Activated naive CD4-positive, alpha-beta T cell treated with anti-CD3 and anti-CD28 coated beads, Interleukin-2, amount 10 ng/mL, durations not matched to agents 7 days and 5 days (primary cell): ENCODE data around the gene ANO9.
A peak's percentile ranks its signal among the peaks of the same experiment; 100 is the strongest.

Source experiments
- CTCF ChIA-PET: fragments of 350-600 bp; sonication (Branson Sonifier 250); formaldehyde crosslinking; loops from one replicate; lab custom pipeline; 2021; ENCODE audit warnings: antibody characterized with exemption; lab: Charles Lee
- DNase-seq: peaks from one replicate; pipeline ENCODE4 v3.0.0-alpha.2; 2020
- H3K27ac Mint-ChIP-seq: one replicate; pipeline ENCODE4 v1.8.0; 2021; ENCODE audit warnings: mild to moderate bottlenecking, moderate library complexity, mixed read lengths
- H3K27me3 Mint-ChIP-seq: one replicate; pipeline ENCODE4 v1.8.0; 2021; ENCODE audit warnings: mild to moderate bottlenecking, mixed read lengths
- H3K36me3 Mint-ChIP-seq: one replicate; pipeline ENCODE4 v1.8.0; 2021; ENCODE audit warnings: mixed read lengths
- H3K4me1 Mint-ChIP-seq: one replicate; pipeline ENCODE4 v1.8.0; 2021; ENCODE audit warnings: mixed read lengths
- H3K4me3 Mint-ChIP-seq: one replicate; pipeline ENCODE4 v1.8.0; 2021; ENCODE audit warnings: mild to moderate bottlenecking, moderate library complexity, mixed read lengths
- H3K9me3 Mint-ChIP-seq: one replicate; pipeline ENCODE4 v1.8.0; 2021; ENCODE audit warnings: mixed read lengths

ANO9 gene

DNA sequence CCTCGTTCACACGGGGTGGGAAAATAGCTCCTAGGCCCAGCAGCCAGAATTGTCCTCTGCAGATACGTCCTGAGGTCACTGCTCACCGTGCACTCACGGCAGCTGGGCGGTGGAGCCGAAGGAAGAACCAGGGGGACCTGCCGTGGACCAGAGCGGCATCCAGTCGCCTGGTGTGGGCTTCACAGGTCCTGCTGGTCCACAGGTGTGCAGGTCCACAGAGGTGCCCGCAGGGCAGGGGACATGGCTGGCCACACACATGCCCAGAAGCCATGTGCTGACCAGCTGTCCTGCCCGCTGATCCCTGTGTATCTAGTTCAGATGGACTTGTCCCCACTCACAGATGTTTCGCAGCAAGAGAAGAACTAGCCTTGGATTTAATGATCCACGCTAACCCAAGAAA, 58.4 kb downstream of the ANO9 start:
- no peak overlapping the region for H3K4me3 Mint-ChIP-seq
- peaks cover 35% of the 10 kb centered on the region for H3K27me3 Mint-ChIP-seq
- peaks cover 4% of the 10 kb centered on the region for H3K4me1 Mint-ChIP-seq
- no peaks in the 10 kb centered on the region for H3K36me3 Mint-ChIP-seq
- no peak overlapping the region for H3K27ac Mint-ChIP-seq
- no peak for DNase-seq
- CTCF ChIA-PET: no interaction called here
- H3K9me3 Mint-ChIP-seq: peaks cover 8% of the 10 kb centered on the region

DNA sequence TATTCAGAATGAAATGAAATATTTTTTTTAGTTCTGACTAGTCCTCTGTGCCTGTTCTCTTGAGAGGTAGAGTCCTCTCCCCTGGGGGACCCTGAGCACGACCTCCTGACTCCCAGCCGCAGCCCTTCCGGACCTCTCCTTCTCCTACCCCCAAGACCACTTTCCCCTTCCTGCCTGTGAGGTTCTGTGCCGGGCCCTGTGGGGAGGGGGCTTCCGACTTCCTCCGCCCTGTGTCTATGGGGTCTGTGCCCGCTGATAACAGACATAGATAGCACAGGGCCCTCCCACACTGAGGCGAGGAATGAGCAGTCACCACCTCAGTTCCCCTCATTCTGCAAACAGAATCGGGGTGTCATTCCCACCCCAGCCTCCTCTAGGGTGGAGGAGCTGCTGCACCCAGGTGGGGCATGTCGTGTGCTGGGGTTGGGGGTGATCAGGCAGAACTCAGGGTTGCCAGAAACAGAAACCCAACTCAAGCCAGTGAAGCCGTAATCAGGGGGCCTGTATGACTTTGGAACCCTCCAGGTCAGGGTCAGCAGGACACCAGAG, 59.7 kb downstream of the ANO9 start:
- Mint-ChIP-seq H3K27me3 (peaks cover 35% of the 10 kb centered on the region), H3K36me3 (no peaks in the 10 kb centered on the region), H3K4me3 (no peak overlapping the region), H3K27ac (peak overlapping the region; percentile 42), H3K4me1 (peaks cover 4% of the 10 kb centered on the region), H3K9me3 (peaks cover 6% of the 10 kb centered on the region)
- DNase-seq: no peak
- CTCF ChIA-PET: no interaction called here

DNA sequence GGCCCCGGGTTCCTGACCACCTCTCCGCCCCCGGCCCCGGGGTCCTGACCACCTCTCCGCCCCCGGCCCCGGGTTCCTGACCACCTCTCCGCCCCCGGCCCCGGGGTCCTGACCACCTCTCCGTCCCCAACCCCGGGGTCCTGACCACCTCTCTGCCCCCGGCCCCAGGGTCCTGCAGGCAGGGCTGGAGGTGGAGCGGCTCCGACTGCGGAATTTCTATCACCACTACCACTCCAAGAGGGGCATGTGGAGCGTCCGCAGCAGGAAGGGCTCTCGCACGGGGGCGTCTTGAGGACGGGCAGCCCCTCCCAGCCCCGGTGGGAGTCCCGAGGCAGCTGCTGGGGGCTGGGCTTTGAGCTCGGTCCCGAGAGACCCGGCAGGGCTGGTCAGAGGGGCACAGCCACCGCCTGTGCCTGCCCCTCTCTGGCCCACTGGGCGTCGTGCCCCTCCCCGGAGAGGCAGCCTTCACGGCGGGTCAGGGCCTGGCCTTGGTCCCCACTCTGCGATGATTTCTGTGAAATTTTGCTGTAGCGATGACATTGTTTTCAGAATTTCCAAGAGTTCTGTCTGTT, 60.2 kb downstream of the ANO9 start:
- no peaks in the 10 kb centered on the region for H3K36me3 Mint-ChIP-seq
- peaks cover 3% of the 10 kb centered on the region for H3K9me3 Mint-ChIP-seq
- CTCF ChIA-PET: no interaction called here
- DNase-seq: no peak
- H3K27me3 Mint-ChIP-seq: peaks cover 35% of the 10 kb centered on the region
- H3K4me1 Mint-ChIP-seq: peaks cover 4% of the 10 kb centered on the region
- H3K4me3 Mint-ChIP-seq: no peak overlapping the region
- H3K27ac Mint-ChIP-seq: no peak overlapping the region

DNA sequence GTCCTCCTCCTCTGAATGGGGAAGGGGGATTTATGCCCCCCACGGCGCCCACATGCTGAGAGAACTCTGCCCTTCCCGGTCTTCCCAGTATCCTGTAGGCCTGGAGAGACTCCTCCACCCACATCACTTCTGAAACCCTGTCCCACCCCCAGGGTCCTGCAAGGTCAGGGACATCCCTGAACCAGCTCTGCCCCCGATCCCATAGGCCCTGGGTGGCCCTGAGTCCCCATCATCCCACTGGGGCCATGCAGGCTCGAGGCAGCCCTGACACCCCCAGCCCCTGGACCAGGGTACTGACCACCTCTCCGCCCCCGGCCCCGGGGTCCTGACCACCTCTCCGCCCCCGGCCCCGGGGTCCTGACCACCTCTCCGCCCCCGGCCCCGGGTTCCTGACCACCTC, 60.8 kb downstream of the ANO9 start:
- DNase-seq: no peak
- peaks cover 33% of the 10 kb centered on the region for H3K27me3 Mint-ChIP-seq
- peaks cover 4% of the 10 kb centered on the region for H3K4me1 Mint-ChIP-seq
- CTCF ChIA-PET: no interaction called here
- no peak overlapping the region for H3K27ac Mint-ChIP-seq
- H3K36me3 Mint-ChIP-seq: no peaks in the 10 kb centered on the region
- no peak overlapping the region for H3K4me3 Mint-ChIP-seq
- H3K9me3 Mint-ChIP-seq: peaks cover 2% of the 10 kb centered on the region

DNA sequence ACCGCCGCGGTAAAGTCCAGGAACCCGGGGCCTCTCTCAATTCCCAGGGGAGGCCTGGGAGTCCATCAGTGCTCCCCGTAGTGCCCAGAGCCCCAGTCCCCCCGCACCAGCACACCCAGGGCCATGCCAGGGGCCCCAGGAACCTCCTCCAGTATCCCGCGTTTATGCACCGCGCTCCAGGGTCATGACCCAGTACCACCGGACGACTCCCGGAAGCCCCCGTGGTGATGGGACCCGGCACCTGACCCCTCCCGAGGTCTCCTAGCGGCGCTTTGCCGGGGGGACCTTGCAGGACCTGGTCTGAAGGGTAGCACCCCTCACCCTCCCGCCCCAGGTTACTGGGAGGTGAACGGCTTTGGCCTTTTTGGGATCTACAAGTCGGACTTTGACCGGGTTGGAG, 61.3 kb downstream of the ANO9 start:
- peaks cover 32% of the 10 kb centered on the region for H3K27me3 Mint-ChIP-seq
- DNase-seq: no peak
- H3K9me3 Mint-ChIP-seq: peaks cover 2% of the 10 kb centered on the region
- CTCF ChIA-PET: no interaction called here
- H3K4me1 Mint-ChIP-seq: peaks cover 4% of the 10 kb centered on the region
- H3K27ac Mint-ChIP-seq: no peak overlapping the region
- no peak overlapping the region for H3K4me3 Mint-ChIP-seq
- H3K36me3 Mint-ChIP-seq: no peaks in the 10 kb centered on the region

DNA sequence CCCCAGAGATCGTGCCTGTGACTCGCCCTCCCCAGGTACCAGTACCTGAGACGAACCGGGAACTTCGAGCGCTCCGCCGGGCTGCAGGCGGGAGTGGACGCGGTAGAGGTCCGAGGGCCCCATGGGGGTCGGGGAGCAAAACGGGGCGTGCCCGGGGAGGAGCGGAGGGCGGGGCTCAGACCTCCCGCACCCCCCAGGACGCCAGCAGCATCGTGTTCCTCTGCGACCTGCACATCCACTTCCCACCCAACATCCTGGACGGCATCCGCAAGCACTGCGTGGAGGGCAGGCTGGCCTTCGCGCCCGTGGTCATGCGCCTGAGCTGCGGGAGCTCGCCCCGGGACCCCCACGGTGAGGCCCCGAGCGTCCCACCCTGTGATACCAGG, 61.7 kb downstream of the ANO9 start:
- no peak overlapping the region for H3K27ac Mint-ChIP-seq
- CTCF ChIA-PET: no interaction called here
- no peak overlapping the region for H3K4me3 Mint-ChIP-seq
- H3K36me3 Mint-ChIP-seq: no peaks in the 10 kb centered on the region
- peaks cover 4% of the 10 kb centered on the region for H3K4me1 Mint-ChIP-seq
- no peak for DNase-seq
- H3K27me3 Mint-ChIP-seq: peaks cover 32% of the 10 kb centered on the region
- H3K9me3 Mint-ChIP-seq: peaks cover 2% of the 10 kb centered on the region

DNA sequence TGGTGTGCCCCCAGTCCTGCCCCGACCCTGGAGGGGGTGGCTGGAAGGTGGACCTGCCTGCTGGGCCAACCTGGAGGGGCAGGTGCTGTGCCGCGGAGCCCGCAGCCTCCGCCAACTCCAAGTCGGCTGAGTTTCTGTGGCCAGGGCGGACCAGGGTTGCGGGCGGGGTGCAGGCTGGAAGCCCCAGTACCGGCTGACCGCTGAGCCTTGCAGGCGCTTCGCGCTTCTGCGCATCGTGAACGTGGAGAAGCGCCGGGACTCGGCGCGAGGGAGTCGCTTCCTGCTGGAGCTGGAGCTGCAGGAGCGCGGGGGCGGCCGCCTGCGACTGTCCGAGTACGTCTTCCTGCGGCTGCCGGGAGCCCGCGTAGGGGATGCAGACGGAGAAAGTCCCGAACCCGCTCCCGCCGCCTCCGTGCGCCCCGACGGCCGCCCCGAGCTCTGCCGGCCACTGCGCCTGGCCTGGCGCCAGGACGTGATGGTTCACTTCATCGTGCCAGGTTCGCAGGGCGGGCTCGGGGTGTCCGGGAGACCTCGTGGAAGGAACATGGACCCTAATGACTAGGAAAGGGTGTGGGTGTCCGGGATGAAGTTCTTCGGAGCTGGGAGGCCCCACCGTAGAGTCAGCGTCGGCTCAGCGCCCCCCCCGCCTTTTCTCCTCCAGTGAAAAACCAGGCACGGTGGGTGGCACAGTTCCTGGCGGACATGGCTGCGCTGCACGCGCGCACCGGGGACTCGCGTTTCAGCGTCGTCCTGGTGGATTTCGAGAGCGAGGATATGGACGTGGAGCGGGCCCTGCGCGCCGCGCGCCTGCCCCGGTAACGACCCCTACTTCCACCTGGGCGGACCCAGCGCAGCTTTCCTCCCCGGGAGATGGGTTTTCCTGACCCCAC, 62.4 kb downstream of the ANO9 start:
- no peak overlapping the region for H3K4me3 Mint-ChIP-seq
- H3K4me1 Mint-ChIP-seq: peaks cover 4% of the 10 kb centered on the region
- DNase-seq: no peak
- CTCF ChIA-PET: no interaction called here
- peaks cover 2% of the 10 kb centered on the region for H3K9me3 Mint-ChIP-seq
- H3K36me3 Mint-ChIP-seq: no peaks in the 10 kb centered on the region
- H3K27ac Mint-ChIP-seq: no peak overlapping the region
- peaks cover 32% of the 10 kb centered on the region for H3K27me3 Mint-ChIP-seq

DNA sequence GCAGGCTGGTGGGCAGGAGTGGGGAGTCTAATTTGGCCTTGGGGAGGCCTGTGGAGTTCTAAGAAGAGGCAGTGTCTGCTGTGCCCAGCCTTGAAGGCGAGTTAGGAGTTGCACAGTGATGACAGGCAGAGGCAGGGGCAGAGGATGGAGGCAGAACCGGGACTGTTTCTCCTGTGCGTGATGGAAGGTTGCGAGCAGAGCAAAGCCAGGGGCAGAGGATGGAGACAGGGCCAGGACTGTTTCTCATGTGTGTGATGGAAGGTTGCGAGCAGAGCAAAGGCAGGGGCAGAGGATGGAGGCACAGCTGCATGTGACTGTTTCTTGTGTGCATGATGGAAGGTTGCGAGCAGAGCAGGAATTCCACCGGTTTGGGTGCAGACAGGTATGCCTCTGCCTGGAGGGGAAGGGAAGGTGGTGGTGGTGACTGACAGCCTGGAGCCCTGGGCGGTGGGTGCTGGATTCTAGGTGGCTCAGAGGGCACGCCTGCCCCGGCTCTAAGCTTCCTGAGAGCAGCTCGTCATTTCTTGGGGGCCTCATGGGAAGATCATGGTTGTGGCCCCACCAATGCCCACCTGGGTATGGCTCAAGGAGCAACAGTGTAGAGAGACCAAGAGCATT, 63.8 kb downstream of the ANO9 start:
- H3K27ac Mint-ChIP-seq: no peak overlapping the region

DNA sequence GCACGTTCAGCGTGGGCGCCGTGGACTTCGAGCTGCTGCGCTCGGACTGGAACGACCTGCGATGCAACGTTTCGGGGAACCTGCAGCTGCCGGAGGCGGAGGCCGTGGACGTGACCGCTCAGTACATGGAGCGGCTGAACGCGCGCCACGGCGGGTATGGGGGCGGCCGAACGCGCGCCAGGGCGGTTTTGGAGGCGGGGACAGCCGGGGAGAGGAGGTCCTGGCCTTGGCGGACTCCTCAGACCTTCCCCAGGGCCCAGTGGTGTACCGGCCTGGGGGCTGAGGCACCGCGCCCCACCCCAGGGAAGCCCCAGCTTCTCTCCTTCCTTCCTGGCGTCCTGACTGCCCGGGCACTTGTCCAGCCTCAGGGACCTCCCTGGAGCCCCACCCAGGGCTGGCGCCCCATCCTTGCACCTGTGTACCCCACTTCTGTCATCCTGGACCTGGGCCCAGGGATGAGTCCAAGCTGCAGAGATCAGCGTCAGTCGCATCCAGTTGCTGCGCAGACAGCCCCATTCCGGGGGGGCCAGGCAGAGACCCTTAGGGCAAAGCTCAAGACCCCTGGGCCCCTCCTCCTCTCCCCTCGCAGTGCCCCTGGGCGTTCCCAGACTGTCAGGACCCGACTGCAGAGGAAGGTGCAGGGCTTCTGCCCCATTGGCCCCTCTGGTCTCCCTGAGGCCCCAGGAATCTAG, 64.5 kb downstream of the ANO9 start:
- peaks cover 25% of the 10 kb centered on the region for H3K27me3 Mint-ChIP-seq
- H3K4me3 Mint-ChIP-seq: no peak overlapping the region
- no peak overlapping the region for H3K27ac Mint-ChIP-seq
- peaks cover 4% of the 10 kb centered on the region for H3K4me1 Mint-ChIP-seq
- peaks cover 6% of the 10 kb centered on the region for H3K9me3 Mint-ChIP-seq
- no peak for DNase-seq
- peaks cover 4% of the 10 kb centered on the region for H3K36me3 Mint-ChIP-seq
- CTCF ChIA-PET: no interaction called here

More for the DNA sequence above, 63.8 kb downstream of the ANO9 start:
- H3K36me3 Mint-ChIP-seq: peaks cover 4% of the 10 kb centered on the region
- peaks cover 4% of the 10 kb centered on the region for H3K4me1 Mint-ChIP-seq
- peaks cover 28% of the 10 kb centered on the region for H3K27me3 Mint-ChIP-seq
- H3K9me3 Mint-ChIP-seq: peaks cover 6% of the 10 kb centered on the region
- no peak for DNase-seq
- CTCF ChIA-PET: no interaction called here
- H3K4me3 Mint-ChIP-seq: no peak overlapping the region

DNA sequence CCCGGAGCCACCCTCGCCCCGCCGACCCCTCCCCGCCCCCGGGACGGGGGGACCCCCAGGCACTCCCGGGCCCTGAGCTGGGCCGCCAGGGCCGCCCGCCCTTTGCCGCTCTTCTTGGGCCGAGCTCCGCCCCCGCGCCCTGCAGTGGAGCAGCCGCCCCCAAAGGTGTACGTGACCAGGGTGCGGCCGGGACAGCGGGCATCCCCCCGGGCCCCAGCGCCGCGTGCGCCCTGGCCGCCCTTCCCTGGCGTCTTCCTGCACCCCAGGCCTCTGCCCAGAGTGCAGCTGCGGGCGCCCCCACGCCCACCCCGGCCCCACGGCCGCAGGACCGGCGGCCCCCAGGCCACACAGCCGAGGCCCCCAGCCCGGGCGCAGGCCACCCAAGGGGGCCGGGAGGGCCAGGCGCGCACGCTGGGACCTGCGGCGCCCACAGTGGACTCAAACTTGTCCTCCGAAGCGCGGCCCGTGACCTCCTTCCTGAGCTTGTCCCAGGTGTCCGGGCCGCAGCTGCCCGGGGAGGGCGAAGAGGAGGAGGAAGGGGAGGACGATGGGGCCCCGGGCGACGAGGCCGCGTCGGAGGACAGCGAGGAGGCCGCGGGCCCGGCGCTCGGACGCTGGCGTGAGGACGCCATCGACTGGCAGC, 65.2 kb downstream of the ANO9 start:
- DNase-seq: no peak
- H3K36me3 Mint-ChIP-seq: peaks cover 4% of the 10 kb centered on the region
- CTCF ChIA-PET: no interaction called here
- H3K27ac Mint-ChIP-seq: no peak overlapping the region
- H3K4me3 Mint-ChIP-seq: no peak overlapping the region
- peaks cover 26% of the 10 kb centered on the region for H3K27me3 Mint-ChIP-seq
- H3K9me3 Mint-ChIP-seq: peaks cover 6% of the 10 kb centered on the region
- no peaks in the 10 kb centered on the region for H3K4me1 Mint-ChIP-seq

DNA sequence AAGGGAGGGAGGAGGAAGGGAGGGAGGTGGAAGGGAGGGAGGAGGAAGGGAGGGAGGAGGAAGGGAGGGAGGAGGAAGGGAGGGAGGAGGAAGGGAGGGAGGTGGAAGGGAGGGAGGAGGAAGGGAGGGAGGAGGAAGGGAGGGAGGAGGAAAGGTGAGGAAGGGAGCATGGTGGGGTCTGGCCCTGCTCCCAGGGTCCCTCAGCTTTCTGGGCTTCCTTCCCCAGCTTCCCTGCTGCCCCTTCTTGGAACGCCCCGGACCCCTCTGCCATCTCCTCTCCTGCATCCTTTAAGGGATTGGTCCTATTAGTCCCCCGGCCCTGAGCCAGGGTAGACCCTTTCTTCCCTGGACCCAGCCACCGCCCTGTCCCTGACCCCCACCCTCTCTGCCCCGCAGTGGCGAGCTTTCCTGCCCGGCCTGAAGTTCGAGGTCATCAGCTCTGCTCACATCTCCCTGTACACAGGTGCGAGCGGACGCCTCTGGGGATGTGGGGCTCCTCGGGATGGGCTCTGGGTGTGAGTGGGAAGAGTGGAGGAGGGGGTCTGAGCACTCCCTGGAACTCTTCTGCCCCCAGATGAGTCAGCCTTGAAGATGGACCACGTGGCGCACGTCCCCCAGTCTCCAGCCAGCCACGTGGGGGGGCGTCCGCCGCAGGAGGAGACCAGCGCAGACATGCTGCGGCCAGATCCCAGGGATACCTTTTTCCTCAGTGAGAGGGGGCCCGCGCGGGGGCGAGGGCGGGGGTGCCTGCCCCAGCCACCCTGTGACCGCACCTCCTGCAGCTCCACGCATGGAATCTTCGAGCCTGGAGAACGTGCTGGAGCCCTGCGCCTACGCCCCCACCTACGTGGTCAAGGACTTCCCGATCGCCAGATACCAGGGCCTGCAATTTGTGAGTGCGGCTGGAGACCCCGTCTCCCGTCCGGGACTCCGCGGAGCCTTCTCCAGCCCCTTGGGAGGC, 66.5 kb downstream of the ANO9 start:
- no peak for DNase-seq
- Mint-ChIP-seq H3K4me1 (peaks cover under 1% of the 10 kb centered on the region), H3K9me3 (peaks cover 6% of the 10 kb centered on the region), H3K36me3 (peaks cover 4% of the 10 kb centered on the region), H3K27me3 (peaks cover 39% of the 10 kb centered on the region), H3K4me3 (no peak overlapping the region), H3K27ac (no peak overlapping the region)
- CTCF ChIA-PET: no interaction called here

DNA sequence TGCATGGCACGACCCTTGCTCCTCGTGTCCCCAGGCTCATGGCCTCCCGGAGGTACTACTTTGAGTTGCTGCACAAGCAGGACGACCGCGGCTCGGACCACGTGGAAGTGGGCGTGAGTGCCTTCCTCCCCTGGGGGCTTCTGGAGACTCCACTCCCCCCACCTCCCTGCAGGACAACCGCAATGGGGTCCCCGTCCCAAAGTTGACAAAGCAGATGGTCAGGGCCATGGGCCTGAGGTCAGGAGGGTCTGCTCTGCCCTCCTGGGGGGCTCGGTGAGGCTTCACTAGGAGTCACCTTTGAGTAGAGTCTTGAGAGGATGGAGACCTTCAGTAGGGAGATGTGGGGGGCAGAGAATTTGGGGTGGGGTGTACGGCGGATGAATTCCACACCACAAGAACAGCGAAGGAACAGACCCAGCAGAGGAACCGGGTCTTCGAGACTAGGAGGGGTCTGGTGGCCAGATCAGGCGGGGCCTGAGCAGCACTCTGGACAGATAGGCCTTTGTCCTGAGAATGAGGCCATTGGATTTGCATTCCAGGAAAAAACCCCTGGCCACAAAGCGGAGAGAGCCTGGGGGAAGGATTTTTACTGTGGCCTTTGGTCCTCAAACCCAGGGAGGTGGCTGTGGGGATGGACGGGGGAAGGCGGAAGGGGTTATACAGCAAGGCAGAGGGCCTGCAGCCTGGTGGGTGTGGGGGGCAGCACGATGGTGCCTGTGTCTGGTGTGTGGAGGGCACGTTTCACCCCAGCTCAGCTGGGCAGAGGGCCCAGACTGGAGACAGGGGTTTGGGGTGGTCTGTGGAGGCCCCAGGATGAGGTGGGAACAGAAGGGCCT, 67.9 kb downstream of the ANO9 start:
- Mint-ChIP-seq H3K27me3 (peaks cover 47% of the 10 kb centered on the region), H3K36me3 (peaks cover 4% of the 10 kb centered on the region), H3K4me1 (peaks cover 2% of the 10 kb centered on the region), H3K9me3 (peaks cover 6% of the 10 kb centered on the region), H3K4me3 (no peak overlapping the region), H3K27ac (peak overlapping the region; percentile 76)
- CTCF ChIA-PET: no interaction called here
- no peak for DNase-seq
